Motor neuron (in vitro differentiated cells): ENCODE data around the gene AMPH. TPM values are rescaled to one million over a fixed set of nuclear protein-coding genes. Genes with fewer than 3 reads are reported as not detected.

Source experiments
- ATAC-seq, 8 experiments: fragments of 200-7000 bp; cut with Tn5 transposase; replicated peaks in 6 of 8; 2 replicates each; pipeline ENCODE4 v1.8.0; 2021; ENCODE audit warnings: mild to moderate bottlenecking in 8 of 8, moderate library complexity in 8 of 8
- H3K27ac ChIP-seq, 2 donors: fragments of 250-450 bp; sonication (Bioruptor Pico); 2 replicates each; pipeline ENCODE4 v1.9.0; 2021; ENCODE audit warnings: antibody characterized with exemption in 2 of 2, mild to moderate bottlenecking in 2 of 2, moderate library complexity in 1 of 2
- H3K4me1 ChIP-seq, 2 donors: fragments of 250-450 bp; sonication (Bioruptor Pico); replicated peaks in 1 of 2; 2 replicates each; pipeline ENCODE4 v1.6.1; 2021; ENCODE audit warnings: antibody characterized with exemption in 2 of 2, mild to moderate bottlenecking in 2 of 2, moderate library complexity in 1 of 2
- H3K4me3 ChIP-seq, 5 donors: fragments of 250-450 bp; sonication (Bioruptor Pico); 2 replicates each; pipeline ENCODE4 v1.9.0; 2021; ENCODE audit warnings: antibody characterized with exemption in 5 of 5, mild to moderate bottlenecking in 5 of 5, moderate library complexity in 4 of 5
- WGBS, 10 experiments: fragments of 450-650 bp; shearing (Covaris generic); methylation state at CpG; one replicate each; pipeline ENCODE4 v1.0.0; 2022; 5-methylcytosine and 5-hydroxymethylcytosine counted together
- in situ Hi-C, 9 experiments: fragments of 400-800 bp; cut with MboI; loops; one replicate each; pipeline ENCODE4 v1.15.0; 2021; ENCODE audit warnings: low sequenced_read_pairs in 9 of 9, low pct_unique_long_range_greater_than_20kb in 2 of 9; ENCODE audit not compliant: unreplicated experiment in 9 of 9
- total RNA-seq, 8 experiments: library from RNA; unstranded; fragments of 300-600 nt; gene quantifications; 2 replicates each; pipeline versions ENCODE4 v1.2.3 to v1.2.4, GENCODE V29; 2022

The AMPH gene
- total RNA-seq, 8 experiments from 2014 or later, result 0.66 to 37.5 (median 22.1) TPM

- ATAC-seq, result no peak
- H3K4me3 ChIP-seq, result no peak overlapping the region
- WGBS, 10 experiments, result 33 to 100% (median 95%) methylated on average over 1 to 2 of the region's 2 CpGs
- H3K27ac ChIP-seq, result no peak overlapping the region
- no peaks in the 10 kb centered on the region for H3K4me1 ChIP-seq
- in situ Hi-C loops, result no loop called here
Observed at GRCh38 chr7:38512291-38512690, 118.9 kb downstream of the AMPH start.

- no peak for ATAC-seq
- H3K4me3 ChIP-seq, result no peak overlapping the region
- no peak overlapping the region for H3K27ac ChIP-seq
- no peaks in the 10 kb centered on the region for H3K4me1 ChIP-seq
- WGBS, 10 experiments, result 6 to 100% (median 90%) methylated on average over 1 to 2 of the region's 2 CpGs; no CpG with 5 or more reads in 1 of the 10 experiments
- in situ Hi-C loops, result no loop called here
Observed at GRCh38 chr7:38507384-38507783, 123.8 kb downstream of the AMPH start.

GRCh38 chr7:38506756-38507155 is 124.4 kb downstream of the AMPH start:
- peak in 2 of 8 experiments; percentile 50 to 63 for ATAC-seq
- 0 to 96% (median 50%) methylated on average over 1 to 3 of the region's 3 CpGs; no CpG with 5 or more reads in 3 of the 10 experiments for WGBS, 10 experiments
- Histone ChIP-seq H3K4me3 (no peak overlapping the region), H3K4me1 (no peaks in the 10 kb centered on the region), H3K27ac (no peak overlapping the region)
- in situ Hi-C loops, result no loop called here

DNA sequence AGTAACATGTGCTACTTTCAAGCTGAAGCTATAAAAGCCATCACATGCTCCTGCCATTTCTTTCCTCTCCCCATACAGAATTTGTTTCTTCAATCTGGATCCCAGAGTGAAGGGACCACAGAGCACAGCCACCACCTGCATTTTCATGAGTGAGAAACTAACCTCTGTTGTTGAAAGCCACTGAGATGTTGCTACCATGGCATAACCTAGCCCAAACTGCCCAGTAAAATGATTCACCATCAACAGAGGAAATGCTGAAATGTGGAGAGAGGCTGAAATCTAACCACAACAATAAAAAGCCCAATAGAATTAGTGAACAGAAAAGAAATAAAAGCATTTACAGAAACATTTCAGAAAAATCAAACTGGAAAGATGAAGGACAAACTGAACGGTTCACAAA is 125.2 kb downstream of the AMPH start:
- no peak overlapping the region for H3K27ac ChIP-seq
- in situ Hi-C loops, result no loop called here
- WGBS, 10 experiments, result 70 to 100% (median 90%) methylated on average over 1 of the region's 1 CpG; no CpG with 5 or more reads in 1 of the 10 experiments
- no peak overlapping the region for H3K4me3 ChIP-seq
- no peaks in the 10 kb centered on the region for H3K4me1 ChIP-seq
- ATAC-seq, result no peak

DNA sequence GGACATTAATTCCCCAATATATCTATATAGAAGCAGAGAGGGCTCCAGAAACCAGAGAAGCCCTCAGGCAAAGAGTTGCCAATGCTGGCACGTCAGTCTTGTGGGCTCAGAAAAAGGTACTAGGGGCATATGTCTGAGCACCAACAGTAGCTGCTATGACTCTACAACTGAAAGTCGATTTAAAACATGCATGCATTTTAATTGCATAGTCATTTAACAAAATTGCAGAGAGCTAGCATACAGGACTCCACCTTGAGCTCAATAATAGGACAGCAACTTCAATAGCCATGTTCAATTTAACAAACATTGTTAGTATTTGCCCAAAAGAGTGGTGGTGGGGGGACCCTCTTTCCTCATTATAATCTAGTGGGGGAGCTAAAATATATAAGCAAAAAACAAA is 126.5 kb downstream of the AMPH start:
- peak in 2 of 8 experiments; percentile 61 to 66 for ATAC-seq
- WGBS, 10 experiments, result 44 to 100% (median 81%) methylated on average over 1 to 2 of the region's 2 CpGs; no CpG with 5 or more reads in 4 of the 10 experiments
- no peaks in the 10 kb centered on the region for H3K4me1 ChIP-seq
- no peak overlapping the region for H3K4me3 ChIP-seq
- in situ Hi-C loops, result no loop called here
- H3K27ac ChIP-seq, result no peak overlapping the region

DNA sequence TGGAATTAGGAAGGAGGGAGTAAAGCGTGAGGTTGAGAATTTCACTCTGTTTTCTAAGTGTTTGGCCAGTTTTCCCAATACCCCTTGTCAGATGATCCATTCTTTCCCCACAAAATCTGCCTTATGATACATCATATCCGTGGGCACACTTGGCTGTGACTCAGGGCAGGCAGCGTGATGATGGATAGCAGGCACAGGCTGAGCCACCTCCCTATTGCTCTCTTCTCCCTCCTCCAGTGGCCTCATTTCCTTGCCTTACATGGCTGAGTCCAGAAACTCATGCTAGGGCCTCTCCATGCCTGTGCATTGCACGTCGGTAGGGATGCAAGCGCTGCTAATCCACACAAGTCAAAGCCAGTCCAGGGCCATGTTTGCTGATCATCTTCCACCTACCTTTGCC is 128.3 kb downstream of the AMPH start:
- no peak for ATAC-seq

DNA sequence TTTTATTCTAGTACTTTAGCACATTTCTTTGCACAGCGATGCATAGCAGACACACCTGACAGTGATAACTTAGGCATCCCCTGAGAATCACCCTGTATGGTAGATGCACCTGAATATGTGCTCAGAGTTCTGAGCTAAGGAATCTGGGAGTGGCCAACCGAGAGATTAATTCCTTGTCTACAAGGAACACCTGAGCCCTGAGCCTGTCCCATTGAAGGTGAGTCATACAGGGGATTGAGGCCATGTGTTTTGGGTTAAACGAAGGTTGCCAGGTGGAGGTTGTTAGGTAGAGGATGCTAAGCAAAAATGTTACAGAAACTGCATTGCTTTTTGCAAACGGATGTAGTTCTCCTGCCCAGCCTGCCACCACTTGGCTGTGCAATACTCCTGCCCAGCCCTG is 128.9 kb downstream of the AMPH start:
- Histone ChIP-seq H3K4me1 (no peaks in the 10 kb centered on the region), H3K4me3 (no peak overlapping the region), H3K27ac (no peak overlapping the region)
- in situ Hi-C loops, result no loop called here
- WGBS, 10 experiments, result 63 to 100% (median 89%) methylated on average over 1 to 3 of the region's 4 CpGs; no CpG with 5 or more reads in 2 of the 10 experiments
- ATAC-seq, result peak in 1 of 8 experiments; percentile 30

More for the DNA sequence above, 128.3 kb downstream of the AMPH start:
- no peak overlapping the region for H3K27ac ChIP-seq
- in situ Hi-C loops, result no loop called here
- no peaks in the 10 kb centered on the region for H3K4me1 ChIP-seq
- WGBS, 10 experiments, result 30 to 100% (median 89%) methylated on average over 1 to 3 of the region's 6 CpGs; no CpG with 5 or more reads in 3 of the 10 experiments
- no peak overlapping the region for H3K4me3 ChIP-seq

GRCh38 chr7:38492010-38492409 is 139.2 kb downstream of the AMPH start:
- ATAC-seq, result peak in 1 of 8 experiments; percentile 23
- H3K4me1 ChIP-seq, result no peaks in the 10 kb centered on the region
- H3K27ac ChIP-seq, result no peak overlapping the region
- in situ Hi-C loops, result no loop called here
- WGBS, 10 experiments, result 0 to 100% (median 69%) methylated on average over 1 to 2 of the region's 2 CpGs; no CpG with 5 or more reads in 2 of the 10 experiments
- H3K4me3 ChIP-seq, result no peak overlapping the region

GRCh38 chr7:38482521-38482920 is 148.7 kb downstream of the AMPH start:
- H3K4me1 ChIP-seq, result no peaks in the 10 kb centered on the region
- 11 to 100% (median 76%) methylated on average over 1 of the region's 1 CpG for WGBS, 10 experiments
- no peak overlapping the region for H3K4me3 ChIP-seq
- H3K27ac ChIP-seq, result no peak overlapping the region
- in situ Hi-C loops, result no loop called here
- ATAC-seq, result no peak

GRCh38 chr7:38481401-38481800 is 149.8 kb downstream of the AMPH start:
- ATAC-seq, result no peak
- WGBS, 10 experiments, result 0 to 100% (median 60%) methylated on average over 1 to 2 of the region's 2 CpGs; no CpG with 5 or more reads in 3 of the 10 experiments
- Histone ChIP-seq H3K4me3 (no peak overlapping the region), H3K4me1 (no peaks in the 10 kb centered on the region), H3K27ac (no peak overlapping the region)
- in situ Hi-C loops, result no loop called here

GRCh38 chr7:38478404-38478803 is 152.8 kb downstream of the AMPH start:
- ATAC-seq, result no peak
- H3K4me3 ChIP-seq, result no peak overlapping the region
- in situ Hi-C loops, result no loop called here
- no peak overlapping the region for H3K27ac ChIP-seq
- WGBS, 10 experiments, result 16 to 84% (median 43%) methylated on average over 2 to 3 of the region's 3 CpGs; no CpG with 5 or more reads in 1 of the 10 experiments
- H3K4me1 ChIP-seq, result no peaks in the 10 kb centered on the region

- no peak for ATAC-seq
- Histone ChIP-seq H3K4me3 (no peak overlapping the region), H3K27ac (no peak overlapping the region), H3K4me1 (no peaks in the 10 kb centered on the region)
- in situ Hi-C loops, result no loop called here
- 100% methylated on average over 1 of the region's 1 CpG; no CpG with 5 or more reads in 6 of the 10 experiments for WGBS, 10 experiments
Observed at GRCh38 chr7:38477333-38477732, 153.8 kb downstream of the AMPH start.

- Histone ChIP-seq H3K27ac (no peak overlapping the region), H3K4me3 (no peak overlapping the region), H3K4me1 (no peaks in the 10 kb centered on the region)
- in situ Hi-C loops, result no loop called here
- 83 to 100% (median 90%) methylated on average over 2 to 6 of the region's 6 CpGs; no CpG with 5 or more reads in 2 of the 10 experiments for WGBS, 10 experiments
- no peak for ATAC-seq
Observed at GRCh38 chr7:38476764-38477163, 154.4 kb downstream of the AMPH start.

GRCh38 chr7:38465956-38466355 is 165.2 kb downstream of the AMPH start:
- H3K4me1 ChIP-seq, result no peaks in the 10 kb centered on the region
- peak in 3 of 8 experiments; percentile 58 to 74 (median 66) for ATAC-seq
- in situ Hi-C loops, result loop anchor here in 1 of 9 experiments (25.0 kb wide), 1 partner anchor 196 kb away; no protein-coding TSS in a partner anchor
- H3K4me3 ChIP-seq, result no peak overlapping the region
- WGBS, 10 experiments, result 4 to 100% (median 88%) methylated on average over 2 to 6 of the region's 6 CpGs
- H3K27ac ChIP-seq, result no peak overlapping the region
